SU-DHL-6 (cell line): Measurements from ENCODE around the gene FRMD8.

Experiments used
- H2AFZ ChIP-seq: fragments of 200-600 bp; sonication (generic); 2 replicates; pipeline ENCODE4 v1.6.1; 2014; ENCODE audit warnings: low read depth, mild to moderate bottlenecking, moderate library complexity, mixed read lengths, antibody characterized with exemption, low read length; ENCODE audit not compliant: severe bottlenecking
- H3F3A ChIP-seq: fragments of 200-600 bp; shearing (Covaris generic); 2 replicates; pipeline ENCODE4 v1.6.0; 2016; ENCODE audit warnings: antibody characterized with exemption, mild to moderate bottlenecking; ENCODE audit not compliant: insufficient read depth
- H3K27ac ChIP-seq: fragments of 200-600 bp; sonication (generic); 2 replicates; pipeline ENCODE4 v1.5.1; 2016; ENCODE audit warnings: low read depth, mild to moderate bottlenecking, low read length, moderate library complexity, mixed read lengths
- H3K27me3 ChIP-seq: fragments of 200-600 bp; sonication (generic), shearing (Covaris generic); 2 replicates; pipeline ENCODE4 v1.6.0; 2014; ENCODE audit warnings: mild to moderate bottlenecking, low read length
- H3K36me3 ChIP-seq: fragments of 200-600 bp; sonication (generic); 2 replicates; pipeline ENCODE4 v1.6.1; 2014; ENCODE audit warnings: mild to moderate bottlenecking, low read length, mixed read lengths
- H3K4me2 ChIP-seq: fragments of 300-600, 200-600 bp; shearing (Covaris generic), sonication (generic); 2 replicates; pipeline ENCODE4 v1.6.0; 2014; ENCODE audit warnings: low read length, low read depth, mild to moderate bottlenecking; ENCODE audit not compliant: poor library complexity, severe bottlenecking
- H3K4me3 ChIP-seq: fragments of 200-600 bp; sonication (generic); 2 replicates; pipeline ENCODE4 v1.5.1; 2014; ENCODE audit warnings: antibody characterized with exemption, low read length, mild to moderate bottlenecking, mixed read lengths; ENCODE audit not compliant: insufficient read depth, poor library complexity, severe bottlenecking
- H3K79me2 ChIP-seq: fragments of 200-600 bp; sonication (generic); 2 replicates; pipeline ENCODE4 v1.6.1; 2014; ENCODE audit warnings: mild to moderate bottlenecking, low read length, moderate library complexity; ENCODE audit not compliant: insufficient read depth
- H3K9ac ChIP-seq: fragments of 200-600 bp; sonication (generic); 2 replicates; pipeline ENCODE4 v1.7.0; 2014; ENCODE audit warnings: mild to moderate bottlenecking, low read length
- H3K9me2 ChIP-seq: fragments of 200-600 bp; sonication (generic); replicated peaks from 2 replicates; pipeline ENCODE4 v1.6.1; 2014; ENCODE audit warnings: low read length; ENCODE audit not compliant: insufficient read depth
- H3K9me3 ChIP-seq: fragments of 200-600 bp; sonication (generic); 2 replicates; pipeline ENCODE4 v1.6.1; 2014; ENCODE audit warnings: low read length, mixed read lengths; ENCODE audit not compliant: insufficient read depth
- H4K20me1 ChIP-seq: fragments of 200-600 bp; sonication (generic); 2 replicates; pipeline ENCODE4 v1.6.1; 2014; ENCODE audit warnings: low read depth, mild to moderate bottlenecking, antibody characterized with exemption, low read length, moderate library complexity, mixed read lengths
- CTCF ChIP-seq: fragments of 200-600 bp; sonication (generic); IDR thresholded peaks from one replicate; pipeline ENCODE4 v1.5.1; 2017; ENCODE audit warnings: antibody characterized with exemption, mild to moderate bottlenecking, low read length, moderate library complexity; ENCODE audit not compliant: insufficient read depth, poor library complexity, severe bottlenecking
- EZH2phosphoT487 ChIP-seq: fragments of 200-600 bp; sonication (generic), shearing (Covaris generic); conservative IDR thresholded peaks from 2 replicates; pipeline ENCODE4 v1.6.1; 2018; ENCODE audit warnings: mild to moderate bottlenecking, antibody characterized with exemption, low read length, moderate library complexity, mixed read lengths

The FRMD8 gene

GRCh38 chr11:65377036-65377435, 9.4 kb upstream of the FRMD8 start:
- H3K9me2 ChIP-seq: no peaks in the 10 kb centered on the region
- no peak overlapping the region for H2AFZ ChIP-seq
- H3K4me3 ChIP-seq: no peak overlapping the region
- H3K79me2 ChIP-seq: no peaks in the 10 kb centered on the region
- H3K9me3 ChIP-seq: no peaks in the 10 kb centered on the region
- no peaks in the 10 kb centered on the region for H3F3A ChIP-seq
- TF ChIP-seq CTCF: no peak
- TF ChIP-seq EZH2phosphoT487: no peak
- no peaks in the 10 kb centered on the region for H3K27me3 ChIP-seq
- H4K20me1 ChIP-seq: no peaks in the 10 kb centered on the region
- no peak overlapping the region for H3K27ac ChIP-seq
- H3K9ac ChIP-seq: no peak overlapping the region
- H3K4me2 ChIP-seq: no peak overlapping the region
- H3K36me3 ChIP-seq: no peaks in the 10 kb centered on the region

GRCh38 chr11:65377777-65378176, 8.7 kb upstream of the FRMD8 start:
- H3K9ac ChIP-seq: no peak overlapping the region
- H3K4me3 ChIP-seq: no peak overlapping the region
- H3K27ac ChIP-seq: no peak overlapping the region
- H2AFZ ChIP-seq: no peak overlapping the region
- no peaks in the 10 kb centered on the region for H3K9me3 ChIP-seq
- no peaks in the 10 kb centered on the region for H3F3A ChIP-seq
- no peaks in the 10 kb centered on the region for H3K79me2 ChIP-seq
- no peaks in the 10 kb centered on the region for H3K36me3 ChIP-seq
- H3K27me3 ChIP-seq: no peaks in the 10 kb centered on the region
- no peak overlapping the region for H3K4me2 ChIP-seq
- TF ChIP-seq CTCF (no peak), EZH2phosphoT487 (no peak)
- no peaks in the 10 kb centered on the region for H4K20me1 ChIP-seq
- no peaks in the 10 kb centered on the region for H3K9me2 ChIP-seq

GRCh38 chr11:65378208-65378927, 8.1 kb upstream of the FRMD8 start:
- Histone ChIP-seq H3F3A (no peaks in the 10 kb centered on the region), H3K27ac (no peak overlapping the region), H3K36me3 (no peaks in the 10 kb centered on the region), H3K4me3 (no peak overlapping the region), H3K9me2 (no peaks in the 10 kb centered on the region), H3K79me2 (no peaks in the 10 kb centered on the region), H3K4me2 (no peak overlapping the region), H3K27me3 (no peaks in the 10 kb centered on the region), H3K9ac (no peak overlapping the region), H2AFZ (no peak overlapping the region), H4K20me1 (no peaks in the 10 kb centered on the region), H3K9me3 (no peaks in the 10 kb centered on the region)
- TF ChIP-seq CTCF: no peak
- no peak for TF ChIP-seq EZH2phosphoT487
